RKO (cell line): ENCODE data around the gene PWWP2B.
"Not testable (repeated sequence)": the region's sequence is repeated elsewhere in the genome, so short reads cannot be mapped to it uniquely, and the experiment has no call there.

Experiments
- DNase-seq: peaks from one replicate; pipeline ENCODE4 v3.0.0-alpha.2; 2016; ENCODE audit warnings: low spot score

The PWWP2B gene

GRCh38 chr10:132363921-132364593 is 32.9 kb upstream of the PWWP2B start:
- DNase-seq: no peak

GRCh38 chr10:132364594-132364970 is 32.4 kb upstream of the PWWP2B start:
- DNase-seq: no peak

GRCh38 chr10:132365102-132365501 is 31.9 kb upstream of the PWWP2B start:
- DNase-seq: no peak

GRCh38 chr10:132366006-132366405 is 31.0 kb upstream of the PWWP2B start:
- DNase-seq: no peak

- no peak for DNase-seq
Observed at GRCh38 chr10:132366499-132366898, 30.5 kb upstream of the PWWP2B start.

- DNase-seq: no peak
Observed at GRCh38 chr10:132368391-132368790, 28.6 kb upstream of the PWWP2B start.

- DNase-seq: no peak
Observed at GRCh38 chr10:132368881-132369635, 27.9 kb upstream of the PWWP2B start.

GRCh38 chr10:132369636-132370185 is 27.3 kb upstream of the PWWP2B start:
- DNase-seq: no peak

GRCh38 chr10:132370426-132371340 is 26.3 kb upstream of the PWWP2B start:
- DNase-seq: no peak

GRCh38 chr10:132371641-132372081 is 25.3 kb upstream of the PWWP2B start:
- no peak for DNase-seq

GRCh38 chr10:132372516-132373095 is 24.4 kb upstream of the PWWP2B start:
- DNase-seq: no peak

- no peak for DNase-seq
Observed at GRCh38 chr10:132373241-132373955, 23.6 kb upstream of the PWWP2B start.

GRCh38 chr10:132374176-132374575 is 22.8 kb upstream of the PWWP2B start:
- no peak for DNase-seq

GRCh38 chr10:132374612-132375011 is 22.4 kb upstream of the PWWP2B start:
- DNase-seq: no peak

GRCh38 chr10:132375116-132375794 is 21.7 kb upstream of the PWWP2B start:
- no peak for DNase-seq

GRCh38 chr10:132375795-132376297 is 21.2 kb upstream of the PWWP2B start:
- DNase-seq: no peak

- no peak for DNase-seq
Observed at GRCh38 chr10:132376394-132376851, 20.6 kb upstream of the PWWP2B start.

GRCh38 chr10:132377326-132377725 is 19.7 kb upstream of the PWWP2B start:
- no peak for DNase-seq

- not testable (repeated sequence) for DNase-seq
Observed at GRCh38 chr10:132379026-132379425, 18.0 kb upstream of the PWWP2B start.

- DNase-seq: not testable (repeated sequence)
Observed at GRCh38 chr10:132380986-132381385, 16.0 kb upstream of the PWWP2B start.
